Suppressor macrophage treated with lipopolysaccharide for 4 hours (primary cell): ENCODE data around the gene ABO.
"Not testable (repeated sequence)": the region's sequence is repeated elsewhere in the genome, so short reads cannot be mapped to it uniquely, and the experiment has no call there.

Source experiments
- DNase-seq: peaks from one replicate; pipeline ENCODE4 v3.0.0-alpha.2; 2020

ABO gene

DNA sequence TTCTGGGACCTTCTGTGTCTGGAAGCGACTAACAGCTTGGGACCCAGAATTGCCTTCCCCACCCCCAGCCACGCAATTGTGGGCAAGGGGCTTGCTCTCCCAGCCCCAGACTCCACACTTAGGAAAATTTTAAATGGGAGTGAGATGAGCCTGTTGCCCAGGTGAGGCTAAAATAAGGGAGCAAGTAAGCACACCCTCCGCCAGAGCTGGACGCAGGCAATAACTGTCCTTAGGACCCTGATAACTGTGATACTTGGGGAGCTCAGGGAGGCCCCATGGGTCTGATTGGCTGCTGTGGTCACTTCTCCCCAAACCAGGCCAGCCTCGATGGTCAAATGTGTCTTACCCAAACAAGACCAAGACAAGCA lies 13.3 kb downstream of the ABO start:
- no peak for DNase-seq

DNA sequence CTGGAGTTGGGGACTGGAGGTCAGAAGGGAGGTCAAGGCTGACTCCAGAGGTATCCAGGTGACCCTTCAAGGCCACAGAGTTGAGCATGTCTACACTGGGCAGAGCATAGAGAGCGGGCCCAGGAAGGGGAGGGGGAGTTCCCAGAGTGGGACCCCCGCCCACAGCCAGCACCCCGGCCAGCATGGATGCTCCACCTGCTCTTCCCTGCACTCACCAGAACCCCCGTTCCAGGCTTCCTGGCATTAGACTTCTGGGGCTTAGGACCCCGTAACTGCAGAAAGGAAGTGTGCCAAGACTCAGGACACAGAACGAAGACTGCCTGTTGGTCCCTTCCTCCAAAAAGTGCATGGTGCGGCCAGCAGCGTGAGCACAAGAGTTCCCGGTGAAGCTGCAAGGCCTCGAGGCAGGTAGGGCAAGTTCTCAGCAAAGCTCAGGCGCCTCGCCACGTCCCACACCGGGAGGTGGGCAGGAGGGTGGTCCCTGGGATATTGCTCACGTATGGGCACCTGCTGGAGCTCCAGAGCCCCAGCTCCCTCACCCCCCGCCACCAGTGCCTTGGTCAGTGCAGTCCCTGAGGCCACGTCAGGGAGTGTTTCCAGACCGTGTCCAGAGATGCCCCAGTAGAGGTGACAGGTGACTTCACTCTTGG lies 13.8 kb downstream of the ABO start:
- no peak for DNase-seq

GRCh38 chr9:133260334-133261102 lies 14.5 kb downstream of the ABO start:
- DNase-seq = no peak

DNA sequence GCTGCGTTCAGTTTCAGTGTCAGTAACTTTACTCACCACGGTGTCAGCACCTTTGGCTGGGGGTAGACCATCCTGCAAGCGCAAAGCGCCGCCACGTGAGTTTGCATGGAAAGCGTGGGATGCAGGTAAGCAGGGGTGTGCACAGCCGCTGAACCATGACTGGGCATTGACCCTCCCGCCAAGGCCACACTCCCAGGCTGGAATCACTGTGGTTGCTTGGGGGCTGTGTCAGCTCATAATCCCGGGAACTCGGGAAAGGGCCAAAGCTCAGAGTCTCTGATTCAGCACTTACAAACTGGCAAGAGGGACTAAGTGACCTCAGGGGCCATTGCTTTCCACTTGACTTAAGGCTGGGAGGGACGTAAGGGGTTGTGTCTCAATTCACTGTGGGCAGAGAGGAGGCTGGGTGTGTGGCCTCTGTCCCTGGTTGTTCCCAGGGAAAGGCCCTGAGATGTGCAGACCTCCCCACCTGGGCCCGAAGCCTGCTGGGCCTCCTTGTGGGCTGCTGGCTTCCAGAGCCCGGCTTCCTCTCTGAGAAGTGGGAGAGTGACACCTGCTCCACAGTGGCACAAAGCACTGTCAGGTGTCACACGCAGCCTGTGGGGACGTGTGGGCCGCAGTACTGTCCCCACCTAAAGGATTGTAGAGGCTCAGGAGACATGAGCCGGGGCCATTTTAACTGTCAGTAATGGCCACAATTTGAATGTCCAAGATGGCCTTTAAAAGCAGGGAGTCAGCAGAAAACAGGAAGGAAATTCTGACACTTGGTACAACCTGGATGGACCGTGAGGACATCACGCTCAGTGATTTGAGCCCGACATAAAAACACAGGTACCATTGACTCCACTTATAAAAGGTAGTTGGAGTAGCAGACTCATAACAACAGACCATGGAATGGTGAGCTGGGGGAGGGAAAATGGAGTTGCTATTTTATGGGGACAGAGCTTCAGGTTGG lies 16.7 kb downstream of the ABO start:
- DNase-seq = no peak

DNA sequence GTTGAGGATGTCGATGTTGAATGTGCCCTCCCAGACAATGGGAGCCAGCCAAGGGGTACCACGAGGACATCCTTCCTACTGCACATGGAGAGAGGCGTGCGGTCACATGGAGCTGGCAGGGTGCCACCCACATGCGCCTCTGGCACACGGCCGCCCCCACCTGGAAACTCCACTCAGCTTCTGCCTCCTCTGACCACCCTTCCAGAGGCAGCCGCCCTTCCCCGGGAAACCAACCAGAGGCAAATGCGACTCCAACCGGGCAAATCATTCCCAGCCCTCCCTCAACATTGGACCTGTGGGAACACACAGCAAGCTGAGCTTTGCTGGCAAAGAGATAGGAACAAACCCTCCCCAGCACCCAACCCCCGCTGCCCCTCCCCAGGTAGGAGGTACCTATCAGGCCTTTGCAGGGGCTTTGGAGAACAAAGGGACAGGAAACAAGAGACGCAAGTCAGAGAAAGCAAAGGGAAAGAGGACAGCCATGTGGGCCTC lies 17.5 kb downstream of the ABO start:
- DNase-seq = no peak

GRCh38 chr9:133256686-133257091 lies 18.3 kb downstream of the ABO start:
- no peak for DNase-seq

DNA sequence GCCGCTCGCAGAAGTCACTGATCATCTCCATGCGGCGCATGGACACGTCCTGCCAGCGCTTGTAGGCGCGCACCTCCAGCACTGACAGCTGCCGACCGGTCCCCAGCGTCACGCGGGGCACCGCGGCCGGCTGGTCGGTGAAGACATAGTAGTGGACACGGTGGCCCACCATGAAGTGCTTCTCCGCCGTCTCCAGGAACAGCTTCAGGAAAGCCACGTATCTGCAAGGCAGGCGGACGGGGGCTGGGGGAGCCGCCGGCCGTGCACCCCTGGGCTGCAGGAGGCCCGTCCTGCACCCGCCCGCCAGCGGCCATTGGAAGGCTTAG lies 18.9 kb downstream of the ABO start:
- no peak for DNase-seq

DNA sequence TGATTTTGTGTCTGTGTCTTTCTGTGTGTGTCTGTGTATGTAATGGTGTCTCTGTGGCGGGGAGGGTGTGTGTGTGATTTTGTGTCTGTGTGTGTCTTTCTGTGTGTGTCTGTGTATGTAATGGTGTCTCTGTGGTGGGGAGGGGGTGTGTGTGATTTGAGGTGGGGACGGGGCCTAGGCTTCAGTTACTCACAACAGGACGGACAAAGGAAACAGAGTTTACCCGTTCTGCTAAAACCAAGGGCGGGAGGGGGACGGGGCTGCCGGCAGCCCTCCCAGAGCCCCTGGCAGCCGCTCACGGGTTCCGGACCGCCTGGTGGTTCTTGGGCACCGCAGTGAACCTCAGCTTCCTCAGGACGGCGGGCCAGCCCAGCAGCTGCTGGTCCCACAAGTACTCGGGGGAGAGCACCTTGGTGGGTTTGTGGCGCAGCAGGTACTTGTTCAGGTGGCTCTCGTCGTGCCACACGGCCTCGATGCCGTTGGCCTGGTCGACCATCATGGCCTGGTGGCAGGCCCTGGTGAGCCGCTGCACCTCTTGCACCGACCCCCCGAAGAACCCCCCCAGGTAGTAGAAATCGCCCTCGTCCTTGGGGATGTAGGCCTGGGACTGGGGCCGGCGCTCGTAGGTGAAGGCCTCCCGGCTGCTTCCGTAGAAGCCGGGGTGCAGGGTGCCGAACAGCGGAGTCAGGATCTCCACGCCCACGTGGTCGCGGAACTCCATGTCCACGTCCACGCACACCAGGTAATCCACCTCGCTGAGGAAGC lies 19.4 kb downstream of the ABO start:
- DNase-seq = no peak

- no peak for DNase-seq
Measured at GRCh38 chr9:133254471-133254870, 20.5 kb downstream of the ABO start.

DNA sequence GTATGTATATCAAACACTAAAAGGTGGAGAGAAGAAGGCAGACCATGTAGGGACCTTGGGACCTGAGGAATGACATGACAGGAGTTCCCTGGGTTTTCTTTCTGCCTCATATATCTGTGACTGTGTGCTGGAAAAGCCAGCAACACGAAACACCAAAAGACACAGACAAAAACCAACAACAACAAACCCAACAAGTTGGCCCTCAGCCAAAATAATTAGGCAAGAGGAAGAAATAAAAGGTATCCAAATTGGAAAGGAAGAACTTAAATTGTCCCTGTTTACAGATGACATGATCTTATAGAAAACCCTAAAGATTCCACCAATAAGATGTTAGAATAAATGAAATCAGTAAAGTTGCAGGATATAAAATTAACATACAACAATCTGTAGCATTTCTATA lies 21.7 kb downstream of the ABO start:
- no peak for DNase-seq

DNA sequence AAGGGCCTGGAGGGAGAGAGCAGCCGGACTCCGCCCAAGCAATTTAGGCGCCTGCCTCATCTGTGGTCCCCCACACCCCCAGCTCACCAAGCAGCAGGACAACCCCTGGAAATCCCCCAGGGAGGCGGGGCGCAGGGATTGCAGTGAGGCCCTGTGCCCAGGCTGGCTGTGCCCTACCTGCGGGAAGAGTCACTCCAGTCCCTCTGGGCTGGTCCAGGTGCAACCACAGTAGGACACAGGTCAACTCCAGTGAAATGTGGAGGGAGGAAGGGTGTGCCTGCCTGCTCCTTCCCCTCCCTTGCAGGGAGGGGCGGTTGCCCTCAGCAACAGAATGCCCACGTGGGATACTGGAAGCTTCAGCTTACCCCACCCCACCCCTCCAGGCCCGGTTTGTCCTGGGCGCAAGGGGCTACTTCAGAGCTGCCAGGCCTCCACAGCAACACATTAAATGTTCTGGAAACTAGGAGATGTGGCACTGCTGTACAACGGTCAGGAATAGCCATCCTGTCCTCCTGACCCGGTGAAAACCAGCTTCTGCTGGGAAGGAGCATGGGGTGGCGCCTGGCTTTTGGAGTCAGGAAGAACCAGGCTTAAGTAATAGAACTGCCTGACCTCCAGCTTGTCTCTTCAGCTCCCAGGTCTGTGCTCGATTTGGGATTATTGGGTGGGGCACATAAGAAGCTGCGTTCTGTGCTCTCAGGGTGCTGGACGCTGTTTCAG lies 22.5 kb downstream of the ABO start:
- no peak for DNase-seq

GRCh38 chr9:133251773-133252172 lies 23.2 kb downstream of the ABO start:
- no peak for DNase-seq

DNA sequence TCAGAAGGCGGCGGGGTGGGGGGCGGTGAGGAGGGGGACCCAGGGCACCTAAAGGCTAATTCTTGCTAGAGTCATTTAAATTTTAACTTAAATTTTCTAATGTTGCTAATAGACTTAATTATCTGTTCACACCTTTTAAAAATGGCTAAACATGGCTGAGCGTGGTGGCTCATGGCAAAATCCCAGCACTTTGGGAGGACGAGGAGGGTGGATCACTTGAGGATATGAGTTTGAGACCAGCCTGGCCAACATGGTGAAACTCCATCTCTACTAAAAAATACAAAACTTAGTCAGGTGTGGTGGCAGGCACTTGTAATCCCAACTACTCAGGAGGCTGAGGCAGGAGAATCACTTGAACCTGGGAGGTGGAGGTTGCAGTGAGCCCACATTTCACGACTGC lies 23.8 kb downstream of the ABO start:
- not testable (repeated sequence) for DNase-seq

GRCh38 chr9:133250741-133251170 lies 24.2 kb downstream of the ABO start:
- no peak for DNase-seq

- no peak for DNase-seq
Measured at GRCh38 chr9:133249337-133249736, 25.7 kb downstream of the ABO start.

- no peak for DNase-seq
Measured at GRCh38 chr9:133248726-133249295, 26.2 kb downstream of the ABO start.

- DNase-seq = no peak
Measured at GRCh38 chr9:133247632-133248031, 27.4 kb downstream of the ABO start.

DNA sequence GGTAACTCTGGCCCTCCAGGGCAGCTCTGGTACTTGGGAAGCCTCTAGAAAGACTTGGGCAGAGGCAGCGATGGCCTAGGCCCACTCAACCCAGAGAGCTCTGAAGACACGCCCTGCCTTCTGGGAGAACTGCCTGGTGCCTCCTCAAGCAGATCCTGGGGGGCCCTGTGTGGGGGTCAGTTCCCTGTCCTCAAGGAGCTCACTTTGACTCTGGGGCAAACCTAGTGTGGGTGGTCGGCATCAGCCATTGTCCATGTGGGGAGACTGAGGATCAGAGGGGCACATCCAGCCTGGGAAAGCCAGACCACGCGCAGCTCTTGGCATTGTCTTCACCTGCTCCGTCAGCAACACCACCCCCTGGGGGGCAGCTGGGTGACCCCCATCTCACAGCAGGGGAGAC lies 28.0 kb downstream of the ABO start:
- no peak for DNase-seq

DNA sequence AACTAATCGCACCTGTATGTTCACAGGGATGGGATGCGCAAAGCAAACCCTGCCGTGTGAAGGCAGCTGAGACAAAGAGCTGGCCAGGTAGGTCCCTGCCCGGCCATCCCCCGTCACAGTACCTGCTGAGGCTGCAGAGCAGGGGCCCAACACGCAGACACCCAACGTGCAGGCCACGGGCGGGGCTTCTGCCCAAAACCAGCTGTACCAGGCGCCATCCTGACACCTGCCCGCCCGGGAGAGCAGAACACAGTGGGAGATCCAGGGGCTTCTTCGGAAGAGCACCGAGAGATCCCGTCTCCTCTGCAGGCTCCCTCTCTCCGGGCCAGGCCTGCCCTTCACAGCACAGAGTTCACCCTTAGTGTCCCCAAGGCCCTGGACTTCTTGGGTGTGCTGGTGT lies 28.4 kb downstream of the ABO start:
- no peak for DNase-seq

GRCh38 chr9:133242991-133243390 lies 32.0 kb downstream of the ABO start:
- no peak for DNase-seq

DNA sequence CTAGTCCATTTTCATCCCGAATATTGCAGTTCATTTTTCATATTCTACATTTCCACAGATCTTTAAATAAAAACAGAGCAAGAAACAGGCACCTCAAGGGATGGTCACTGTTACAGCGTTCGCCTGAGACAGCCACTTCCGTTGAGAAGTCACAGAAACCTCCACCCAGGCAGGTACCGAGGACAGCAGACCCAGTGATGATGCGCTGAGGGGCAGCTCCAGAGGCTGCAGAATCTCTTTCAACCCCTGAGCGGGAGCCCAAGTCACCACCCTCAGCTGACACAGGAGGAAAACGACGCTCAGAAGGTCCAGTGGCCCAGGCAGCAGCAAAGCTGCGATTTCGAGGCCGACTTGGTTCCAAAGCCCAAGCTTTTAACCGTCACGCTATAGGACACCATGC lies 32.8 kb downstream of the ABO start:
- DNase-seq = no peak
